ENCODE measurements around the gene ZBTB7C. TPM values are rescaled to one million over a fixed set of nuclear protein-coding genes. Genes with fewer than 3 reads are reported as not detected.

Gene ZBTB7C
- total RNA-seq, 1 experiment from 2014 or later: 0.10 TPM

- no peak for DNase-seq
- no peaks in the 10 kb centered on the region for H3K36me3 ChIP-seq
- no peak overlapping the region for H3K4me3 ChIP-seq
- no peaks in the 10 kb centered on the region for H3K27me3 ChIP-seq
- H3K9me3 ChIP-seq: no peaks in the 10 kb centered on the region
Measured at GRCh38 chr18:48024009-48024512, 385.1 kb downstream of the ZBTB7C start.

- DNase-seq: peak; percentile 31
- Histone ChIP-seq H3K27me3 (no peaks in the 10 kb centered on the region), H3K4me3 (no peak overlapping the region), H3K36me3 (no peaks in the 10 kb centered on the region), H3K9me3 (no peaks in the 10 kb centered on the region)
Measured at GRCh38 chr18:48023334-48024008, 385.7 kb downstream of the ZBTB7C start.

- no peaks in the 10 kb centered on the region for H3K27me3 ChIP-seq
- H3K4me3 ChIP-seq: no peak overlapping the region
- no peaks in the 10 kb centered on the region for H3K9me3 ChIP-seq
- DNase-seq: no peak
- H3K36me3 ChIP-seq: no peaks in the 10 kb centered on the region
Measured at GRCh38 chr18:48022531-48023329, 386.5 kb downstream of the ZBTB7C start.

- Histone ChIP-seq H3K4me3 (no peak overlapping the region), H3K27me3 (no peaks in the 10 kb centered on the region), H3K9me3 (no peaks in the 10 kb centered on the region), H3K36me3 (no peaks in the 10 kb centered on the region)
- DNase-seq: no peak
Measured at GRCh38 chr18:48022021-48022420, 387.2 kb downstream of the ZBTB7C start.

- H3K36me3 ChIP-seq: no peaks in the 10 kb centered on the region
- H3K9me3 ChIP-seq: no peaks in the 10 kb centered on the region
- H3K4me3 ChIP-seq: no peak overlapping the region
- H3K27me3 ChIP-seq: no peaks in the 10 kb centered on the region
- DNase-seq: no peak
Measured at GRCh38 chr18:48021273-48021914, 387.8 kb downstream of the ZBTB7C start.

GRCh38 chr18:48020337-48021250 lies 388.6 kb downstream of the ZBTB7C start:
- no peak for DNase-seq
- H3K36me3 ChIP-seq: no peaks in the 10 kb centered on the region

GRCh38 chr18:48019557-48020325 lies 389.4 kb downstream of the ZBTB7C start:
- Histone ChIP-seq H3K36me3 (no peaks in the 10 kb centered on the region), H3K4me3 (no peak overlapping the region), H3K27me3 (no peaks in the 10 kb centered on the region), H3K9me3 (peaks cover 3% of the 10 kb centered on the region)
- DNase-seq: no peak

More at GRCh38 chr18:48020337-48021250, 388.6 kb downstream of the ZBTB7C start:
- Histone ChIP-seq H3K4me3 (no peak overlapping the region), H3K9me3 (no peaks in the 10 kb centered on the region), H3K27me3 (no peaks in the 10 kb centered on the region)

- no peak for DNase-seq
- Histone ChIP-seq H3K9me3 (peaks cover 4% of the 10 kb centered on the region), H3K4me3 (no peak overlapping the region), H3K36me3 (no peaks in the 10 kb centered on the region), H3K27me3 (no peaks in the 10 kb centered on the region)
Measured at GRCh38 chr18:48018851-48019250, 390.3 kb downstream of the ZBTB7C start.

- DNase-seq: no peak
- Histone ChIP-seq H3K27me3 (no peaks in the 10 kb centered on the region), H3K9me3 (peaks cover 4% of the 10 kb centered on the region), H3K36me3 (no peaks in the 10 kb centered on the region), H3K4me3 (no peak overlapping the region)
Measured at GRCh38 chr18:48017635-48018034, 391.5 kb downstream of the ZBTB7C start.

GRCh38 chr18:48013162-48013561 lies 396.0 kb downstream of the ZBTB7C start:
- no peak overlapping the region for H3K4me3 ChIP-seq
- no peak for DNase-seq
- peaks cover 4% of the 10 kb centered on the region for H3K9me3 ChIP-seq
- no peaks in the 10 kb centered on the region for H3K36me3 ChIP-seq
- H3K27me3 ChIP-seq: no peaks in the 10 kb centered on the region

GRCh38 chr18:48011926-48012465 lies 397.2 kb downstream of the ZBTB7C start:
- Histone ChIP-seq H3K9me3 (peaks cover 4% of the 10 kb centered on the region), H3K36me3 (no peaks in the 10 kb centered on the region), H3K27me3 (no peaks in the 10 kb centered on the region), H3K4me3 (no peak overlapping the region)
- no peak for DNase-seq

GRCh38 chr18:48010264-48010663 lies 398.9 kb downstream of the ZBTB7C start:
- Histone ChIP-seq H3K36me3 (no peaks in the 10 kb centered on the region), H3K27me3 (no peaks in the 10 kb centered on the region), H3K9me3 (peaks cover 4% of the 10 kb centered on the region), H3K4me3 (no peak overlapping the region)
- no peak for DNase-seq

- no peak for DNase-seq
- H3K4me3 ChIP-seq: no peak overlapping the region
- no peaks in the 10 kb centered on the region for H3K9me3 ChIP-seq
- H3K27me3 ChIP-seq: no peaks in the 10 kb centered on the region
- no peaks in the 10 kb centered on the region for H3K36me3 ChIP-seq
Measured at GRCh38 chr18:48009116-48009745, 400.0 kb downstream of the ZBTB7C start.

- peak; percentile 57 for DNase-seq
- Histone ChIP-seq H3K9me3 (no peaks in the 10 kb centered on the region), H3K4me3 (peak overlapping the region; percentile 49), H3K36me3 (no peaks in the 10 kb centered on the region), H3K27me3 (no peaks in the 10 kb centered on the region)
Measured at GRCh38 chr18:48007955-48008701, 401.1 kb downstream of the ZBTB7C start.
